GM12878 (cell line): ENCODE measurements around the gene DUSP7. TPM values are rescaled to one million over a fixed set of nuclear protein-coding genes. Genes with fewer than 3 reads are reported as not detected.

Experiments used
- ATAC-seq: fragments of 200-7000 bp; cut with Tn5 transposase; 3 replicates; pipeline ENCODE4 v1.9.1; 2020; ENCODE audit warnings: mild to moderate bottlenecking, moderate library complexity
- BruUV-seq: library from RNA; stranded (reverse); fragments of 400-500 nt; replicated peaks from 2 replicates; lab custom pipeline; 2021; lab: Mats Ljungman, UMichigan
- CTCF ChIA-PET: fragments of 300-600 bp; sonication (Branson Sonifier 250); formaldehyde crosslinking; extraction: SDS; loops from one replicate; lab custom pipeline; 2021; ENCODE audit warnings: inconsistent platforms; lab: Yijun Ruan, JAX
- POLR2A ChIA-PET: fragments of 350-600 bp; formaldehyde crosslinking; extraction: SDS; loops from one replicate; lab custom pipeline; 2021; ENCODE audit warnings: inconsistent platforms; lab: Charles Lee
- RAD21 ChIA-PET: fragments of 300-600 bp; sonication (Branson Sonifier 250); formaldehyde crosslinking; loops from one replicate; lab custom pipeline; 2023; ENCODE audit warnings: antibody characterized with exemption; ENCODE audit not compliant: unreplicated experiment; lab: Charles Lee
- SMC1A ChIA-PET: fragments of 300-600 bp; sonication (Branson Sonifier 250); formaldehyde crosslinking; loops from one replicate; lab custom pipeline; 2023; ENCODE audit not compliant: unreplicated experiment, uncharacterized antibody; lab: Charles Lee
- DNase-seq: peaks from one replicate; pipeline ENCODE4 v3.0.0-alpha.2; 2011; ENCODE audit warnings: low read depth, low spot score
- FAIRE-seq: peaks from 3 replicates; lab custom pipeline; 2011; peaks lifted over from hg19 to GRCh38; lab: Jason Lieb, UNC
- H2AFZ ChIP-seq: 2 replicates; pipeline ENCODE4 v1.6.0; 2011; ENCODE audit warnings: low read depth, low read length, control low read depth; ENCODE audit not compliant: control insufficient read depth
- H3K27ac ChIP-seq: 2 replicates; pipeline ENCODE4 v1.5.1; 2011; ENCODE audit warnings: control low read depth; ENCODE audit not compliant: control insufficient read depth, insufficient read depth
- H3K27me3 ChIP-seq, 2 experiments: replicated peaks in 1 of 2; 2 replicates each; pipeline versions ENCODE4 v1.6.0 to v1.6.1; 2011; ENCODE audit warnings: low read length in 1 of 2; ENCODE audit not compliant: control insufficient read depth in 2 of 2, insufficient read depth in 2 of 2
- H3K36me3 ChIP-seq, 2 experiments: 2 replicates each; pipeline ENCODE4 v1.5.1; 2011; ENCODE audit warnings: low read length in 1 of 2; ENCODE audit not compliant: control insufficient read depth in 2 of 2, insufficient read depth in 2 of 2
- H3K4me1 ChIP-seq: 2 replicates; pipeline ENCODE4 v1.6.1; 2011; ENCODE audit warnings: mild to moderate bottlenecking, low read length, moderate library complexity, mixed read lengths; ENCODE audit not compliant: control insufficient read depth, insufficient read depth
- H3K4me2 ChIP-seq: 2 replicates; pipeline ENCODE4 v1.6.0; 2011; ENCODE audit warnings: control low read depth; ENCODE audit not compliant: control insufficient read depth, insufficient read depth
- H3K4me3 ChIP-seq: fragments of 200-600 bp; sonication (generic); 2 replicates; pipeline ENCODE4 v1.5.1; 2016
- H3K79me2 ChIP-seq: 2 replicates; pipeline ENCODE4 v1.6.0; 2011; ENCODE audit warnings: low read length; ENCODE audit not compliant: control insufficient read depth, insufficient read depth
- H3K9ac ChIP-seq: 2 replicates; pipeline ENCODE4 v1.8.0; 2011; ENCODE audit warnings: low read length, control low read depth, mixed read lengths; ENCODE audit not compliant: control insufficient read depth, insufficient read depth
- H3K9me3 ChIP-seq: replicated peaks from 3 replicates; pipeline ENCODE4 v1.5.1; 2011; ENCODE audit warnings: mild to moderate bottlenecking, low read length; ENCODE audit not compliant: control insufficient read depth, insufficient read depth
- H4K20me1 ChIP-seq: 2 replicates; pipeline ENCODE4 v1.6.0; 2011; ENCODE audit not compliant: control insufficient read depth, insufficient read depth
- BHLHE40 ChIP-seq, 2 experiments: fragments of 450-650 bp in 1 of 2; IDR thresholded peaks; 2 replicates each; pipeline ENCODE4 v1.6.1; 2011 to 2017; ENCODE audit warnings: low read depth in 2 of 2, borderline replicate concordance in 1 of 2, improper control_type of control experiment in 1 of 2, low read length in 1 of 2, mild to moderate bottlenecking in 1 of 2
- EP300 ChIP-seq, 2 experiments: fragments of 150-350 bp in 1 of 2; IDR thresholded peaks; 2 replicates each; pipeline ENCODE4 v1.6.1; 2011 to 2012; ENCODE audit warnings: low read depth in 2 of 2, low read length in 2 of 2, borderline replicate concordance in 1 of 2, improper control_type of control experiment in 1 of 2, inconsistent platforms in 1 of 2; ENCODE audit not compliant: control insufficient read depth in 1 of 2
- ETV6 ChIP-seq, 2 experiments: fragments of 450-650 bp in 1 of 2; IDR thresholded peaks in 1 of 2; conservative IDR thresholded peaks in 1 of 2; 2 replicates each; pipeline ENCODE4 v1.6.1; 2014; ENCODE audit warnings: antibody characterized with exemption in 1 of 2, borderline replicate concordance in 1 of 2, low read depth in 1 of 2, mild to moderate bottlenecking in 1 of 2, moderate library complexity in 1 of 2
- IRF4 ChIP-seq: IDR thresholded peaks from 2 replicates; pipeline ENCODE4 v1.6.1; 2011; ENCODE audit warnings: low read depth, low read length
- KLF5 ChIP-seq: fragments of 450-650 bp; IDR thresholded peaks from 2 replicates; pipeline ENCODE4 v1.6.1; 2014; ENCODE audit warnings: mild to moderate bottlenecking; ENCODE audit not compliant: partially characterized antibody
- MTA3 ChIP-seq: IDR thresholded peaks from 2 replicates; pipeline ENCODE4 v1.6.1; 2012; ENCODE audit warnings: low read length, inconsistent platforms, borderline replicate concordance
- NR2F1 ChIP-seq: fragments of 450-650 bp; conservative IDR thresholded peaks from 2 replicates; pipeline ENCODE4 v1.6.1; 2017; ENCODE audit warnings: mild to moderate bottlenecking
- SIN3A ChIP-seq: IDR thresholded peaks from 2 replicates; pipeline ENCODE4 v1.6.1; 2012; ENCODE audit warnings: low read depth, low read length, improper control_type of control experiment
- SMC3 ChIP-seq: IDR thresholded peaks from 2 replicates; pipeline ENCODE4 v1.6.1; 2011; ENCODE audit warnings: low read length, improper control_type of control experiment, borderline replicate concordance
- WGBS: methylation state at CpG from one replicate; pipeline ENCODE4 v1.1.6; 2016; ENCODE audit warnings: low lambda C conversion rate; ENCODE audit not compliant: insufficient replicate concordance, insufficient coverage; ENCODE audit errors: missing lambda C conversion rate; 5-methylcytosine and 5-hydroxymethylcytosine counted together
- in situ Hi-C: fragments of 300-500 bp; cut with MboI; formaldehyde crosslinking; loops from 9 replicates; pipeline ENCODE4 v1.14.3; 2018; ENCODE audit warnings: mixed read lengths
- intact Hi-C: fragments of 100-400 bp; cut with micrococcal nuclease; formaldehyde crosslinking; loops from one replicate; pipeline ENCODE4 v1.14.2; 2022; ENCODE audit not compliant: unreplicated experiment
- polyA plus RNA-seq, 11 experiments: library from polyadenylated mRNA; depleted of rRNA in 4 of 11; unstranded in 6 of 11; stranded (reverse) in 5 of 11; fragments of >200 nt; fragmentation: Nextera tagmentation in 4 of 11; fragmentation: Illumina TruSeq in 1 of 11; extraction: Ambion mirVana in 4 of 11; extraction: Trizol in 1 of 11; gene quantifications; 1 replicate in 1 of 11; 2 replicates in 10 of 11; pipeline versions ENCODE4 v1.2.1 to v1.2.3, GENCODE V29; 2011 to 2016; ENCODE audit warnings: inconsistent platforms in 2 of 11, missing spikeins in 2 of 11, low read depth in 1 of 11
- total RNA-seq, 4 experiments: library from RNA; depleted of rRNA in 3 of 4; stranded (reverse); fragments of >200 nt in 3 of 4; fragmentation: Illumina TruSeq in 1 of 4; extraction: Trizol in 1 of 4; gene quantifications; 2 replicates each; pipeline versions ENCODE4 v1.2.1 to v1.2.3, GENCODE V29; 2013 to 2021

DUSP7 gene
- total and polyA plus RNA-seq, 10 of the 15 experiments (the other 5 are each of a cell fraction or from before 2014, with no cell fraction given): 0.73 to 17.0 (median 7.9) TPM

DNA sequence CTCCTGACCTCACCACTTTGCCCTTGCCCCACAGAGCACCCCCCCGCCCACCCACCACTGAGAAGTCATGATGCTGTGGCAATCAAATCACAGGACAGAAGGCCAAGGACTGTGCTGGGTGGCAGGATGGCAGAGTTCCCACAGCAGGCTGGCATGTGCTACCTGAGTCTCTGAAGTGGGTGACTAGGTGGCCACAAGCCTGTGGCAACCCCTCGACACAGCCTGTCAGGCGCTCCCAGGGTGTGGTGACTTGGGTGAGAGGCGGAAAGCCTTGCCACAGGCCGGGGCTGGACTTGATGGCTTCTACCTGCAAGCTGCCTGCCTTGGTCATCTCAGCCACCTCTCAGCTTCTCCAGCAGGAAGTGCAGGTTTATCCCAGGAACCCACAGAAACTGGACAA lies 15.6 kb upstream of the DUSP7 start:
- TF ChIP-seq KLF5 (no peak), SMC3 (no peak), SIN3A (no peak), BHLHE40 (IDR thresholded peaks at IDR 0.05; ENCODE audit: borderline replicate concordance in 1 of 2, low read depth in 2 of 2, low read length in 1 of 2) (no peak), EP300 (IDR thresholded peaks at IDR 0.05; ENCODE audit: borderline replicate concordance in 1 of 2, control insufficient read depth in 1 of 2, low read depth in 2 of 2, low read length in 2 of 2) (no peak), NR2F1 (no peak), ETV6 (conservative IDR thresholded peaks at IDR 0.05 in 1 of 2, IDR thresholded peaks at IDR 0.05 in 1 of 2; ENCODE audit: borderline replicate concordance in 1 of 2, low read depth in 1 of 2) (no peak), MTA3 (no peak), IRF4 (no peak)
- SMC1A ChIA-PET: interaction anchor here (0.7 kb wide), 1 partner anchor 1832 kb away, joined by 4 read pairs; no protein-coding TSS in a partner anchor
- H3K4me3 ChIP-seq: no peak overlapping the region
- intact Hi-C loops (no loop called here), in situ Hi-C loops (no loop called here)
- H3K27me3 ChIP-seq: no peaks in the 10 kb centered on the region
- POLR2A ChIA-PET: no interaction called here
- RAD21 ChIA-PET: no interaction called here
- H4K20me1 ChIP-seq: no peaks in the 10 kb centered on the region
- no peak for ATAC-seq
- H2AFZ ChIP-seq: no peak overlapping the region
- H3K9ac ChIP-seq: no peak overlapping the region
- no peak for FAIRE-seq
- BruUV-seq: no TSS peak
- CTCF ChIA-PET: no interaction called here
- H3K27ac ChIP-seq: no peak overlapping the region
- H3K4me1 ChIP-seq: no peaks in the 10 kb centered on the region
- H3K79me2 ChIP-seq: no peaks in the 10 kb centered on the region
- H3K9me3 ChIP-seq: no peaks in the 10 kb centered on the region
- H3K36me3 ChIP-seq: peaks cover 0 to 3% of the 10 kb centered on the region in 2 experiments; a peak in 3 of 4 replicates
- 73% methylated on average over 5 of the region's 5 CpGs for WGBS
- no peak for DNase-seq
- H3K4me2 ChIP-seq: no peak overlapping the region
